ENCODE measurements around the gene CDH26.

The CDH26 gene

GRCh38 chr20:59925359-59925758 is 32.9 kb upstream of the CDH26 start:
- no peak overlapping the region for H3K4me3 ChIP-seq (ENCODE audit: low read depth, low read length)
- TF ChIP-seq, protein P1, sequence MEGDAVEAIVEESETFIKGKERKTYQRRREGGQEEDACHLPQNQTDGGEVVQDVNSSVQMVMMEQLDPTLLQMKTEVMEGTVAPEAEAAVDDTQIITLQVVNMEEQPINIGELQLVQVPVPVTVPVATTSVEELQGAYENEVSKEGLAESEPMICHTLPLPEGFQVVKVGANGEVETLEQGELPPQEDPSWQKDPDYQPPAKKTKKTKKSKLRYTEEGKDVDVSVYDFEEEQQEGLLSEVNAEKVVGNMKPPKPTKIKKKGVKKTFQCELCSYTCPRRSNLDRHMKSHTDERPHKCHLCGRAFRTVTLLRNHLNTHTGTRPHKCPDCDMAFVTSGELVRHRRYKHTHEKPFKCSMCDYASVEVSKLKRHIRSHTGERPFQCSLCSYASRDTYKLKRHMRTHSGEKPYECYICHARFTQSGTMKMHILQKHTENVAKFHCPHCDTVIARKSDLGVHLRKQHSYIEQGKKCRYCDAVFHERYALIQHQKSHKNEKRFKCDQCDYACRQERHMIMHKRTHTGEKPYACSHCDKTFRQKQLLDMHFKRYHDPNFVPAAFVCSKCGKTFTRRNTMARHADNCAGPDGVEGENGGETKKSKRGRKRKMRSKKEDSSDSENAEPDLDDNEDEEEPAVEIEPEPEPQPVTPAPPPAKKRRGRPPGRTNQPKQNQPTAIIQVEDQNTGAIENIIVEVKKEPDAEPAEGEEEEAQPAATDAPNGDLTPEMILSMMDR (IDR thresholded peaks at IDR 0.05; ENCODE audit: insufficient read depth, low read length, missing control alignments), result no peak
- DNase-seq (ENCODE audit: low read depth, low spot score), result no peak
- ChIA-PET POLR2A (no interaction called here), CTCF (interaction anchor here (1.9 to 2.6 kb wide), 2 partner anchors 9 to 14 kb away, joined by 6 to 20 read pairs; partner anchors contain the start of genes FAM217B, PPP1R3D and SYCP2)

GRCh38 chr20:59925899-59926298 is 32.3 kb upstream of the CDH26 start:
- TF ChIP-seq, protein P1 (IDR thresholded peaks at IDR 0.05; ENCODE audit: insufficient read depth, low read length, missing control alignments), result no peak
- no peak overlapping the region for H3K4me3 ChIP-seq (ENCODE audit: low read depth, low read length)
- POLR2A ChIA-PET, result no interaction called here
- CTCF ChIA-PET, result interaction anchor here (1.9 to 2.6 kb wide), 2 partner anchors 9 to 14 kb away, joined by 6 to 20 read pairs; partner anchors contain the start of genes FAM217B, PPP1R3D and SYCP2
- DNase-seq (ENCODE audit: low read depth, low spot score), result no peak

- TF ChIP-seq, protein P1 (IDR thresholded peaks at IDR 0.05; ENCODE audit: insufficient read depth, low read length, missing control alignments), result no peak
- ChIA-PET CTCF (interaction anchor here (1.2 to 6.2 kb wide), 2 partner anchors 8 to 14 kb away, joined by 4 to 52 read pairs; partner anchors contain the start of genes FAM217B and PPP1R3D), POLR2A (no interaction called here)
- no peak overlapping the region for H3K4me3 ChIP-seq (ENCODE audit: low read depth, low read length)
- no peak for DNase-seq (ENCODE audit: low read depth, low spot score)
Observed at GRCh38 chr20:59931511-59932312, 26.5 kb upstream of the CDH26 start.

DNA sequence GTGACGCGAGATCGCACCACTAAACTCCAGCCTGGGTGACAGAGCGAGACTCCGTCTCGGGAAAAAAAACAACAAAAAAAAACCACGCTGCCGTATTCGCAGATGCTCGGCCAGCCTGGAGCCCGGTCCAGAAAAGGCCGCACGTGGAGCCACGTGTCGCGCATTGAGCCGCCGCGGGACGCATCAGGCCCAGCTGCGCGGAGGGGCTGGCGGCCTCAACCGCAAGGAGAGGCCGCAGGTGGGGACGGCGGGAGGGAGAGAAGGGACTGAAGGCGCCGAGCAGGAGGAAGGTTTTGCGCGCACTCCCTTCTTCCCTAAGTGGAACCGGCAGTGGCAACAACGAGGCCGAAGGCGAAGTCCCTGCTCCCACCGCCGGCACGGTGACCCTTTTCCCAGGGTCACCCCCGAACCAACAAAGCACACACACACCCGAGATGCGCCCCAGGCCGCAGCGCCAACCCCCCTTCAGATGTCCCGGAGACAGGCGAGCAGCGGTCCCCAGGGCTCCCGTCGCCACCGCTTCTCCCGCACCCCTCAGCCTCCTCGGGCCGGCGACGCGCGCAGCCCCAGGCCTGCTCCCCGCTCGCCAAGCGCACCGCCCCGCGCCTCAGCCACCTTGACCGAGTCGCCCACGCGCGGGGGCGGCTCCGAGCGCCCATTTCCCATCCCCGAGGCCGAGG is 25.5 kb upstream of the CDH26 start:
- ChIA-PET POLR2A (no interaction called here), CTCF (interaction anchor here (1.8 to 6.2 kb wide), 2 partner anchors 13 to 51 kb away, joined by 4 to 52 read pairs; no protein-coding TSS in a partner anchor)
- DNase-seq (ENCODE audit: low read depth, low spot score), result no peak
- TF ChIP-seq, protein P1 (IDR thresholded peaks at IDR 0.05; ENCODE audit: insufficient read depth, low read length, missing control alignments), result no peak
- no peak overlapping the region; the same call in 1 of the 2 replicates for H3K4me3 ChIP-seq (ENCODE audit: low read depth, low read length)

DNA sequence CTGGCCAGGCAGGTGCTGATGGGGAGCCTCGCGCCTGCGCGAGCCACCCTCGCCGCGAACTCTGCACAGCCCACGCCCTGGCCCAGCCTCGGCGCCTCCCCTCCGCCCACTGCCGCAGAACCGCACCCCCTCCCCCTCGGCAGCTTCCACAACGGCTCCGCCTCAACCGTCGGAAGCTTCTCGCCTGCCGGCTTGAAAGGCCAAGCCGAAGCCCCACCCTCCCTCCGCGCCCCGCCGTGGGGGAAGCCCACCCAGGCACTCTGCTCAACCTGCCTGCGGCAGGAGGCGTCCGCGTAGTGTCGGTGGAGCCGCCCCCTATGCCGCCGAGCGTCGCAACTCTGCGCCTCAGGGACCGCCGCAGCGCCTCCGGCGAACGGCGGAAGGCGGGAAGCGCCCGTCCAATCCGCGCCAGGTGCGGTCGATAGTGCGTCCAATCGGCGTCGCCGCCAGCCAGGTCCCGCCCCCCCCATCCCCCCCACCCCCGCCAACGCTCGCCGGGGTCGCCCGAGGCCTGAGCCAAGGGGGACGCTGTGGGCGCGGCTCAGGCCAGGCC is 24.9 kb upstream of the CDH26 start, which contains the start of gene SYCP2:
SYCP2 (minus strand) TSS at position 342 of the 553 bp plus-strand sequence. CDS start 11,224 bp downstream, outside the sequence.
- ChIA-PET POLR2A (no interaction called here), CTCF (interaction anchor here (1.1 to 6.2 kb wide), 17 partner anchors 8 to 150 kb away, joined by 3 to 52 read pairs (median 6); no protein-coding TSS in a partner anchor)
- TF ChIP-seq, protein P1 (IDR thresholded peaks at IDR 0.05; ENCODE audit: insufficient read depth, low read length, missing control alignments), result no peak
- H3K4me3 ChIP-seq (ENCODE audit: low read depth, low read length), result peak within 1 kb of the TSS; percentile 68
- no peak for DNase-seq (ENCODE audit: low read depth, low spot score)

Data from AG04449 (cell line).